GM19455 (cell line): ENCODE measurements around the gene GALK2.
"Not testable (repeated sequence)": the region's sequence is repeated elsewhere in the genome, so short reads cannot be mapped to it uniquely, and the experiment has no call there.

Source experiments
- ATAC-seq: cut with Tn5 transposase; IDR thresholded peaks from one replicate; pipeline ENCODE4 v1.9.1; 2021; ENCODE audit not compliant: unreplicated experiment

The GALK2 gene

GRCh38 chr15:49328941-49329340 lies 158.9 kb downstream of the GALK2 start:
- no peak for ATAC-seq

GRCh38 chr15:49330166-49330565 lies 160.1 kb downstream of the GALK2 start:
- ATAC-seq: no peak

- ATAC-seq: no peak
Measured at GRCh38 chr15:49331442-49331841, 161.4 kb downstream of the GALK2 start.

- ATAC-seq: no peak
Measured at GRCh38 chr15:49331951-49332350, 161.9 kb downstream of the GALK2 start.

- ATAC-seq: no peak
Measured at GRCh38 chr15:49339656-49340055, 169.6 kb downstream of the GALK2 start.

GRCh38 chr15:49343546-49343945 lies 173.5 kb downstream of the GALK2 start:
- no peak for ATAC-seq

GRCh38 chr15:49354439-49354838 lies 184.4 kb downstream of the GALK2 start:
- ATAC-seq: not testable (repeated sequence)

- ATAC-seq: no peak
Measured at GRCh38 chr15:49361370-49361769, 191.3 kb downstream of the GALK2 start.

GRCh38 chr15:49366496-49366895 lies 196.4 kb downstream of the GALK2 start:
- no peak for ATAC-seq

- no peak for ATAC-seq
Measured at GRCh38 chr15:49370782-49371181, 200.7 kb downstream of the GALK2 start.

GRCh38 chr15:49372366-49372765 lies 202.3 kb downstream of the GALK2 start:
- ATAC-seq: no peak

GRCh38 chr15:49379996-49380395 lies 209.9 kb downstream of the GALK2 start:
- no peak for ATAC-seq

GRCh38 chr15:49380912-49381311 lies 210.9 kb downstream of the GALK2 start:
- ATAC-seq: no peak
